Omental fat pad (tissue), 4 donors: ENCODE measurements around the gene TRAM2. TPM values are rescaled to one million over a fixed set of nuclear protein-coding genes. Genes with fewer than 3 reads are reported as not detected.

Source experiments
- ATAC-seq: fragments of 150-250 bp; one replicate; pipeline ENCODE4 v1.9.1; 2016; ENCODE audit warnings: mild to moderate bottlenecking, moderate library complexity; ENCODE audit not compliant: low FRiP score
- DNase-seq: peaks from one replicate; pipeline ENCODE4 v3.0.0-alpha.2; 2019; ENCODE audit warnings: low spot score
- total RNA-seq, 4 donors: library from RNA; depleted of rRNA; stranded (reverse); fragments of >200 nt; gene quantifications; one replicate each; pipeline ENCODE4 v1.1.0, GENCODE V29; 2016
- TF ChIP-seq, protein P1 (sequence below), 3 donors: fragments of 450-650 bp; IDR thresholded peaks; one replicate each; pipeline ENCODE4 v1.5.1; 2016 to 2017; ENCODE audit warnings: antibody characterized with exemption in 3 of 3, mild to moderate bottlenecking in 3 of 3, moderate library complexity in 2 of 3

Gene TRAM2
- total RNA-seq, 4 donors from 2014 or later, result 17.8 to 29.8 (median 26.3) TPM

DNA sequence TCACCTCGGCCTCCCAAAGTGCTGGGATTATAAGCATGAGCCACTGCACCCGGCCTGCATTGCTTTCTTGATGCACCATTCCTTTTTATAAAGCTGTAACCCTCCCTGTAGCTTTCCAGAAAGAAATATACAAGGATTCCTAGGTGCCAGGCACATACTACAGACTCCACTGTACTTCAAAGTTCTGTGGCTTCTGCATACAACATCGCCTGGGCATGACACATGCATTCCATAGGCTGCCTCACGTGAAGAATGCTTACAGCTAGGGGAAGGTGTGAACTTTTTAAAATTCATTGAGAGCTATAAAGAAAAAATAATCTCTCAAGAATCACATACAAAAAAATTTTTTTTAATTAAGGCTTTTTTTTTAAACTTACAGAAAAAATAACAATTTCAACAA, 50.2 kb downstream of the TRAM2 start:
- DNase-seq (no peak), ATAC-seq (no peak)
- TF ChIP-seq, protein P1, sequence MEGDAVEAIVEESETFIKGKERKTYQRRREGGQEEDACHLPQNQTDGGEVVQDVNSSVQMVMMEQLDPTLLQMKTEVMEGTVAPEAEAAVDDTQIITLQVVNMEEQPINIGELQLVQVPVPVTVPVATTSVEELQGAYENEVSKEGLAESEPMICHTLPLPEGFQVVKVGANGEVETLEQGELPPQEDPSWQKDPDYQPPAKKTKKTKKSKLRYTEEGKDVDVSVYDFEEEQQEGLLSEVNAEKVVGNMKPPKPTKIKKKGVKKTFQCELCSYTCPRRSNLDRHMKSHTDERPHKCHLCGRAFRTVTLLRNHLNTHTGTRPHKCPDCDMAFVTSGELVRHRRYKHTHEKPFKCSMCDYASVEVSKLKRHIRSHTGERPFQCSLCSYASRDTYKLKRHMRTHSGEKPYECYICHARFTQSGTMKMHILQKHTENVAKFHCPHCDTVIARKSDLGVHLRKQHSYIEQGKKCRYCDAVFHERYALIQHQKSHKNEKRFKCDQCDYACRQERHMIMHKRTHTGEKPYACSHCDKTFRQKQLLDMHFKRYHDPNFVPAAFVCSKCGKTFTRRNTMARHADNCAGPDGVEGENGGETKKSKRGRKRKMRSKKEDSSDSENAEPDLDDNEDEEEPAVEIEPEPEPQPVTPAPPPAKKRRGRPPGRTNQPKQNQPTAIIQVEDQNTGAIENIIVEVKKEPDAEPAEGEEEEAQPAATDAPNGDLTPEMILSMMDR (IDR thresholded peaks at IDR 0.05), result no peak

- DNase-seq, result no peak
- ATAC-seq, result no peak
- TF ChIP-seq, protein P1 (IDR thresholded peaks at IDR 0.05), result no peak
Measured at GRCh38 chr6:52524918-52525317, 51.9 kb downstream of the TRAM2 start.

GRCh38 chr6:52523378-52524142, 53.3 kb downstream of the TRAM2 start:
- DNase-seq (no peak), ATAC-seq (peak; percentile 19)
- TF ChIP-seq, protein P1 (IDR thresholded peaks at IDR 0.05), result no peak

GRCh38 chr6:52522655-52523054, 54.2 kb downstream of the TRAM2 start:
- DNase-seq, result no peak
- peak; percentile 24 for ATAC-seq
- TF ChIP-seq, protein P1 (IDR thresholded peaks at IDR 0.05), result no peak

GRCh38 chr6:52522151-52522626, 54.7 kb downstream of the TRAM2 start:
- TF ChIP-seq, protein P1 (IDR thresholded peaks at IDR 0.05), result no peak
- no peak for DNase-seq

DNA sequence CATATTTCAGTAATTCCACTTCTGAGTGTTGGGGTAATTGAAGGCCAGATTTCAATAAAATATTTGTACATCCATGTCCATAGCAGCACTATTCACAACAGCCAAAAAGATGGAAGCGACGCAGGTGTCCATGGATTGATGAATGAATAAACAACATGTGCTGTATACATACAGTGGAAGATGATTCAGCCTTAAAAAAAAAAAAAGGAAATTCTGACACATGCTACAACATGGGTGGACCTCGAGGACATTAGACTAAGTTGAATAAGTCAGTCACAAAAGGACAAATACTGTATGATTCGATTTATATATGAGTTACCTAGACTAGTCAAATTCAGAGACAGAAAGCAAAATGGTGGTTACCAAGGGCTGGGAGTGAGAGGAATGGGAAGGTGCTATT, 57.2 kb downstream of the TRAM2 start:
- no peak for DNase-seq
- no peak for ATAC-seq
- TF ChIP-seq, protein P1 (IDR thresholded peaks at IDR 0.05), result no peak

More at GRCh38 chr6:52522151-52522626, 54.7 kb downstream of the TRAM2 start:
- peak; percentile 68 for ATAC-seq
